ENCODE data around the gene ZFYVE26.
A peak's percentile ranks its signal among the peaks of the same experiment; 100 is the strongest.

The ZFYVE26 gene

DNA sequence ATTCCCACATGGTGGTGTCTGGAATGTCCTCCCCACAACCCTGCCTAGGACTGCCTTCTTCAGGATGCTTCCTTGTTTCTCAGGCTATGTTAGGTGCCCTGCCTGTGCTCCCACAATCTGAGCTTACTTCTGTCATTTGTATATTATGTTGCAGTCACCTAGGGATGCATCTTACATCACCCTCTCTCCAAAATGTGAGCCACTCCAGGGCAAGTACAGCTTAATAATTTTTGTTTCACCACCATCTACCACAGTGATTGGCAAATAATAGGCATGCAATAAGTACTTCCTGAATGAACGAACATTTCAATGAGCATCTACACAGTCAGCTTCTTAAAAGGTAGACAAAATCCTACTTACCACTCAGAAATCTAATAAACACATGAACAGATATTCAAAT, 37.6 kb downstream of the ZFYVE26 start:
- H3K27ac Mint-ChIP-seq, result no peak overlapping the region
- no peak overlapping the region for H3K4me3 Mint-ChIP-seq
- no peak for ATAC-seq
- H3K36me3 Mint-ChIP-seq, result peaks cover 86% of the 10 kb centered on the region
- H3K9me3 Mint-ChIP-seq, result no peaks in the 10 kb centered on the region
- H3K27me3 Mint-ChIP-seq, result no peaks in the 10 kb centered on the region
- H3K4me1 Mint-ChIP-seq, result no peaks in the 10 kb centered on the region

DNA sequence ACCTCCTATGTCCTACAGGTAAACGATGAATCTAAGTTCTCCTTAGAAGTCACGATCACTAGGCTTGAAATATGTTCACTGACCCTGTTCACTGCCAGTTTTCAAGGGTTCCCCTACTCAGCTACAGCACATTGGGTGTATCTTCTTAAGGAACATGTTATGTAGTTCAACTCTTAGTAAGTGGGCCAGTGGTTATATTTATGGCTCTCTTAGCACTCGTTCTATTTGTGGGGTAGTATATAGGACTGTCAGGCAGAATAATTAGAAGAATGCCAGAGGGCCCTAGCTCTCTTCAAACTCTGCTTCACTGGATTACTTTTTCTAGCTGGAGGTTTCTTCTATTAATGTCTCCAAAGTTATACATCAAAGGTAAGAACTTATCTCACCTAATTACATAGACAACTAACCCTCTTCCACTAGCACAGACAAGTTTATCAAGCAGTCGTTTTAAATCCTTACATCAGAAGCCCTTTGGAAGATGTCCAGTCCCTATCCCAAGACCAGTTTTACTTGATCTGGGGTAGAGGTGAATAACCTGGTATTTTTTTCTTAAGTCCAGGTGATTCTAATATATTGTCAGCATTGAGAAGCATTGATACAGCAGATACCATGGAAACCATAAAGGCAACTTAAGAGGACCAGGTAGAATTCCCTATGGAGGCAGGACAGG, 39.6 kb downstream of the ZFYVE26 start:
- Mint-ChIP-seq H3K27me3 (no peaks in the 10 kb centered on the region), H3K27ac (no peak overlapping the region), H3K4me3 (no peak overlapping the region), H3K9me3 (no peaks in the 10 kb centered on the region), H3K4me1 (no peaks in the 10 kb centered on the region), H3K36me3 (peaks cover 83% of the 10 kb centered on the region)
- ATAC-seq, result no peak

DNA sequence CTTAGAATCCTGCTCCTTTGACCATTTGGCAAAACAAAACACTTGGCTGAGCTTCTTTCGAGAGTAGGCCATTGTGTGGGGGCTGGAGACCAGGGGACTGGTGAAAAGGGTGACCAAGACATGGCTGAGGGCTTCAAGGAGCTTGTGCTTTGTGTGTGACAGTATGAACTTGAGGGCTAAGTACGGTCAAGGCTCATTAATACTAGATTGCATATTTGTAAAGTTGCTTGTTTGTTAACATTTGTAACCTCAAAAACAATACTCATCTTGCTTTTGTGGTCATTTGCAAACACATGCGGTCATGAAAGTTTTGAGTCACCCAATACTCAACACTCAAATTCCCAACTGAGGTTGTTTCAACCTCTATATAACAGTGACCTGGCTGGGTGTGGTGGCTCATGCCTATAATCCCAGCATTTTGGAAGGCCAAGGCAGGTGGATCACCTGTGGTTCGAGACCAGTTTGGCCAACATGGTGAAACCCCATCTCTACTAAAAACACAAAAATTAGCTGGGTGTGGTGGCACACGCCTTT, 42.5 kb downstream of the ZFYVE26 start:
- H3K27ac Mint-ChIP-seq, result no peak overlapping the region
- H3K9me3 Mint-ChIP-seq, result no peaks in the 10 kb centered on the region
- H3K4me1 Mint-ChIP-seq, result no peaks in the 10 kb centered on the region
- H3K27me3 Mint-ChIP-seq, result no peaks in the 10 kb centered on the region
- H3K36me3 Mint-ChIP-seq, result peaks cover 81% of the 10 kb centered on the region
- H3K4me3 Mint-ChIP-seq, result no peak overlapping the region
- ATAC-seq, result no peak

DNA sequence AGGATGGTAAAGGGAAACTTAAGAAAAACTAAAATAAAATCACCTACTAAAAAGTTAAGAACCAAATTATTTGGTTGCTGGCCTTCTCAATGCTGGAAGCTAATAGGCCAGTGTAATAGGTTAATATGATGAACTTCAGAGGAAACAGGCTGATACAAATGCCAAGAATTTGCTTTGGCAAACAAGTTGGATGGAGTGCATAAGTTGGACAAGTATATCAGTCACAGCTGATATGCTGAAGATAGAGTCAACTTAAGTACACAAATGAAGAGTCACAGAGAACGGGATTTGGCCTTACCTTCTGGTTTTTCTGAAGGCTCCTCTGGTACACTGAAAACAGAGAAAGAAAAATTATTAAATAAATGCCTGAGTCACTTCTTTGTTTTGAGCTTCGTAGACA, 48.2 kb downstream of the ZFYVE26 start:
- H3K36me3 Mint-ChIP-seq, result peaks cover 79% of the 10 kb centered on the region
- ATAC-seq, result no peak
- no peak overlapping the region for H3K27ac Mint-ChIP-seq
- H3K27me3 Mint-ChIP-seq, result no peaks in the 10 kb centered on the region
- H3K9me3 Mint-ChIP-seq, result no peaks in the 10 kb centered on the region
- H3K4me1 Mint-ChIP-seq, result peaks cover 17% of the 10 kb centered on the region
- no peak overlapping the region for H3K4me3 Mint-ChIP-seq

DNA sequence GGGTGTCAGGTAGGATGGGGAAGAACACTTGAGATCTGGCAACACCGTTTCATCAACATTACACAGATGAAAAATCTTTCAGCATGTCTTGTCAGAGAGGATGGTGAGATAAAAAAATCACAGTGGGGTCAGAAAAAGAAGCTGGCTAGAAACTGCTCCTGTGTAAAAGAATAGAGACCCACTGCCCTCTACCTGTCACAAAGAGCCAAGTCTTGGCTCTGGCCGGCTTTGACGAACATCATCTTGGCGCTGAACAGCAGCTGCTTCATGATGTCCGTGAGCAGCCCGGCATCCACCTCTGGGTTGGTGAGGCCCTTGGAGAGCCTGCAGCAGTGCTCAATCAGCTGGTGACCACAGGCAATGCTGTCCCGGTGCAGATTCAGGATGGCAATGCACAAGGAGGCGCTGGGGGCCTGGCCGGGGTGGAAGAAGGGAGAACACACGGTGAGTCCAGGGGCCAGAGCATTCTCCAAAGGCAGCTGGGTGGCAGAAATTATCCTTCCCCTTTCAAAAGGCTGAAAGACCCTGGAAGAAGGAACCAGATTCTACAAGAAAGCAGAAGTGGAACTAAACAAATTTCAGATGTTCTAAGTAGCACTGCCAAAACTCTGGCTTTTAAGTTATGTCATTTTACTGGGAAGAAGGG, 50.2 kb downstream of the ZFYVE26 start:
- Mint-ChIP-seq H3K27ac (no peak overlapping the region), H3K27me3 (no peaks in the 10 kb centered on the region), H3K4me1 (peaks cover 17% of the 10 kb centered on the region), H3K4me3 (no peak overlapping the region), H3K9me3 (no peaks in the 10 kb centered on the region), H3K36me3 (peaks cover 73% of the 10 kb centered on the region)
- peak; percentile 63 for ATAC-seq

DNA sequence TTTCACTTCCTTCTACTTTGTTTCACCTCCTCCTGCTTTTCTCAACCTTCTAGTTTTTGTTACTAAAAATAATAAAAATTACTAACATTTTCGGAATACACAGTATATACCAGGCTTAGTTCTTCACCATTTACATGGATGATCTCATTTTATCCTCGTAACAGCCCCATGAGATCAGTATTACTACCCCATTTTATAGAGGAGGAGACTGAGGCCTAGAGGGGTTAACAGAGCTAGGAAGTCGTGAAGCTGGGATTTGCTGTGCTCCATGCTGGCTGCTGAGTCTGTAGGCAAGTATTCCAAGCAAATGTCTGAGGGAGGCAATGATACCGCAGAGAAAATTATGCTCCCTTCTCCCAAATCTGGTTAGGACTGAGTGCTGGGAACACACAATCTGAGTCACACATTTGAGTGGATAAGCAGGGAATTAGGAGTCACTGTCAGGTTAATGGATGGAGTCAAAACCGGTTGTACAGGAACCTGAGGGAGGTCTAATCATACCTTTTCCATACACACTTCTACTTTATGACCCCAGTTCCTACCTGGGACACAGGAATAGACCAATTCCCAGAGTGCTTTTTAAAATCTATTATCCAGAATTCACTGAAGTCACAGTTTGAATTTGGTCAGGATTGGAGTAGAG, 51.1 kb downstream of the ZFYVE26 start:
- peaks cover 76% of the 10 kb centered on the region for H3K36me3 Mint-ChIP-seq
- no peak overlapping the region for H3K4me3 Mint-ChIP-seq
- H3K4me1 Mint-ChIP-seq, result peaks cover 17% of the 10 kb centered on the region
- no peaks in the 10 kb centered on the region for H3K27me3 Mint-ChIP-seq
- H3K27ac Mint-ChIP-seq, result no peak overlapping the region
- ATAC-seq, result no peak
- H3K9me3 Mint-ChIP-seq, result no peaks in the 10 kb centered on the region

DNA sequence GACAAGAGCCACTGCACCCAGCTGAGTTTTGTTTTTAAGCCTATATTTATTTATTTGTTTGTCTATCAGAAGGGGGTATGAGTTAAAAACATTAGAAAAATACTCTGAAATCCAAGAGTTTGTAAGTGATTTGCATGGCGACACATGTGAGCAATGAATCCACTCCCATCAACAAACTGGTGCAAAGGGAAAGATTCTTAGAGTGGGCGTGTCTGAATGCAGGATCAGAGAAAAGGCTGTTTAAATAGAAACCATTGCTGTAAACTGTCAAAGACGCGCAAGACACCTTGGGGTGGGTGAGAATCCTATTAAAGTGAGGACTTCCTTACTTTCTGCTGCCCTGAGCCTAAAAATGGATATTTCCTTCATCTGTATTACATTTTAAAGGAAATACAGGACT, 51.9 kb downstream of the ZFYVE26 start:
- Mint-ChIP-seq H3K27ac (no peak overlapping the region), H3K4me3 (no peak overlapping the region), H3K36me3 (peaks cover 75% of the 10 kb centered on the region), H3K4me1 (peaks cover 17% of the 10 kb centered on the region), H3K9me3 (no peaks in the 10 kb centered on the region), H3K27me3 (no peaks in the 10 kb centered on the region)
- ATAC-seq, result no peak

DNA sequence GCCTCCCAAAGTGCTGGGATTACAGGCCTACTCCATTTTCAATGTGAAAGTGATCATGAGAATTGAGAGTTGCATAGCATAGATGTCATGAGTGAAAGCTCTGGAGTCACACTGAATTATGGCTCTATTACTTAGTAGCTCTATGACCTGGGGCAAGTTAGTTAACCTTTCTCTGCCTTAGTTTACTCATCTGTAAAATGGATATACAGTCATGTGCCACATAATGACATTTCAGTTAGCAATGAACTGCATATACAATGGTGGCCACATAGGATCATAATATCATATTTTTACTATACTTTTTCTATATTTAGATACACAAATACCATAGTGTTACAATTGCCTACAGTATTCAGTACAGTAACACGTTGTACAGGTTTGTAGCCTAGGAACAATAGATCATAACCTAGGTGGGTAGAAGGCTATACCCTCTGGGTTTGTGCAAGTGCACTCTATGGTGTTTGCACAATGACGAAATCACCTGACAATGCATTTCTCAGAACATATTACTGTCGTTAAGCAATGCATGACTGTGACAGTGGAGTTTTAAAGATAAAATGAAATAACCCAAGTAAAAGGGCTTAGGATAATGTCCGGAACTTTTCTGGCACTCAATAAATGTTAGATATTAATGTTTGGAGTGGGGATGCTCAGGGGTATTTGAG, 53.1 kb downstream of the ZFYVE26 start:
- ATAC-seq, result no peak
- H3K4me1 Mint-ChIP-seq, result peaks cover 17% of the 10 kb centered on the region
- H3K27me3 Mint-ChIP-seq, result no peaks in the 10 kb centered on the region
- peaks cover 69% of the 10 kb centered on the region for H3K36me3 Mint-ChIP-seq
- no peaks in the 10 kb centered on the region for H3K9me3 Mint-ChIP-seq
- no peak overlapping the region for H3K4me3 Mint-ChIP-seq
- no peak overlapping the region for H3K27ac Mint-ChIP-seq

DNA sequence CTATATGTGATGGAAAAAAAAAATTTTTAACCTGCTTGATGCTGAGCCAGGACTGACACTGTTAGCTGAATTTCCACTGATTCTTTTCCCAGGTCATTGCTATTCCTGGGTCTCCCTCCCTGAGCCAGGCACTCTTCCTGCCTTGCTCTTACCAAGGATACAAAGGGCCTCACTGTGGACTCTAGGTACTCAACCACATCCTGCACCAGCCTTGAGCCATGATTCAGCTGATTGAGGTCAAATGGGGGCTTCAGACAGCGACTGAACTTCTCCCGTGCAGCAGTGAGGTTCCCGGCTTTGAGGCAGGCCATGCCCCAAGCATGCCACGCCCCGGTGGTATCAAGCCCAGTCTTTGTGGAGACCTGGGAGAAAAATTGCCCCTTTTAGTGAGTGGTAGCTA, 54.3 kb downstream of the ZFYVE26 start:
- Mint-ChIP-seq H3K36me3 (peaks cover 69% of the 10 kb centered on the region), H3K27me3 (no peaks in the 10 kb centered on the region), H3K27ac (no peak overlapping the region), H3K9me3 (no peaks in the 10 kb centered on the region), H3K4me3 (no peak overlapping the region), H3K4me1 (peaks cover 11% of the 10 kb centered on the region)
- no peak for ATAC-seq

DNA sequence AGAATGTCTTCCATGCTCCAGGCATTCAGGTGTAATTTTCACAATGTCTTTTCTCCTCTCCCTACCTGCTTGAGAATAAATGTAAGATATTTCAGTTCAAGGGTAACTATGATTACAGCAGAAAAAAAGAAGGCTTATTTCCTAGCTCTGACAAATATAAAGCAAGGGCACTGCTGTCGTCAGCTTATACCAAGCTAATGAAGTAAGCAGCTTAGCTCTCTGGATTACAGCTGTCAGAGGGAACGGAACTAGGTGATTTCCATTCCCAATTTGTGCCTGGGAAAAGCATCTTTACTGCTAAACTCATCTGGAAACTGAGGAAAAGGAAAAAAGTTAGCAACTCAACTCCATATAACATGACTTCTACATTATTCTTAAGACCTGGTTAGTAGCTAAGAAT, 56.5 kb downstream of the ZFYVE26 start:
- no peaks in the 10 kb centered on the region for H3K9me3 Mint-ChIP-seq
- no peak overlapping the region for H3K27ac Mint-ChIP-seq
- no peaks in the 10 kb centered on the region for H3K27me3 Mint-ChIP-seq
- ATAC-seq, result no peak
- H3K4me1 Mint-ChIP-seq, result no peaks in the 10 kb centered on the region
- peaks cover 74% of the 10 kb centered on the region for H3K36me3 Mint-ChIP-seq
- H3K4me3 Mint-ChIP-seq, result no peak overlapping the region

DNA sequence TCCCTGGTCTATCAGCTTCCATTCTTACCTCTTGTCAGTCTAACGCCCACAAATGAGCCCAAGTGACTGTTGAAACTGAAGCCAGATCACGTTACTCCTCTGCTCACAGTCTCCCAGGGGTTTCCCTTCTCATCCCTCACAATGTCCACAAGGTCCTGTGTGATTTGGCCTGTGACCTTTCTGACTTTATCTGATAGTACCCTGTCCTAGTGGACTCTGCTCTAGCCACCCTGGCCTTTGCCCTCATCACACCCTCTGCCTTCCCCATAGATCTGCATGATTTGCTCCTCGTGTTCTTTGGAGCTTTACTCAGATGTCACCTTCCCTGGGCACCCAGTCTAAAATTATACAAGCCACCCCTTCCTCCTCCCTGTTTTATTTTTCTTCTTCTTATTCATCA, 59.2 kb downstream of the ZFYVE26 start:
- no peak for ATAC-seq

DNA sequence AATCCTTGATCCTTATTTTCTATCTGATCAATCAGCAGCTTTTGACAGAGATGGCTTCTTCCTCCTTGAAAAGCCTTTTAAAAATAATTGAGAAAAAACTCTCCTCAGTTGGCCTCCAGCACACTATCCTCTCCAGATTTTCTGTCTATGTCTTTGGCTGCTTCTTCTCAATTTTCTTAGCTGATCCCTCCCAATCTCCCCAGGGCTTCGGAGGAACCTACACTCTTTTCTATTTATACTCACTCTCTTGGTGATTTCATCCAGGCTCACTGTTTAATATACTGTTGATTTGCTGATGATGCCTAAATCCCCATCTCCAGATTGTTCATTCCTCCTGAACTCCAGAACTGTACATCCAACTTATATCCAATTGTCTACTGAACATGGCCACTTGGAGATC, 59.9 kb downstream of the ZFYVE26 start:
- H3K36me3 Mint-ChIP-seq, result peaks cover 89% of the 10 kb centered on the region

More for the DNA sequence above, 59.2 kb downstream of the ZFYVE26 start:
- no peak overlapping the region for H3K4me3 Mint-ChIP-seq
- H3K4me1 Mint-ChIP-seq, result no peaks in the 10 kb centered on the region
- peak overlapping the region; percentile 47 for H3K27ac Mint-ChIP-seq
- peaks cover 86% of the 10 kb centered on the region for H3K36me3 Mint-ChIP-seq
- no peaks in the 10 kb centered on the region for H3K27me3 Mint-ChIP-seq
- H3K9me3 Mint-ChIP-seq, result no peaks in the 10 kb centered on the region

DNA sequence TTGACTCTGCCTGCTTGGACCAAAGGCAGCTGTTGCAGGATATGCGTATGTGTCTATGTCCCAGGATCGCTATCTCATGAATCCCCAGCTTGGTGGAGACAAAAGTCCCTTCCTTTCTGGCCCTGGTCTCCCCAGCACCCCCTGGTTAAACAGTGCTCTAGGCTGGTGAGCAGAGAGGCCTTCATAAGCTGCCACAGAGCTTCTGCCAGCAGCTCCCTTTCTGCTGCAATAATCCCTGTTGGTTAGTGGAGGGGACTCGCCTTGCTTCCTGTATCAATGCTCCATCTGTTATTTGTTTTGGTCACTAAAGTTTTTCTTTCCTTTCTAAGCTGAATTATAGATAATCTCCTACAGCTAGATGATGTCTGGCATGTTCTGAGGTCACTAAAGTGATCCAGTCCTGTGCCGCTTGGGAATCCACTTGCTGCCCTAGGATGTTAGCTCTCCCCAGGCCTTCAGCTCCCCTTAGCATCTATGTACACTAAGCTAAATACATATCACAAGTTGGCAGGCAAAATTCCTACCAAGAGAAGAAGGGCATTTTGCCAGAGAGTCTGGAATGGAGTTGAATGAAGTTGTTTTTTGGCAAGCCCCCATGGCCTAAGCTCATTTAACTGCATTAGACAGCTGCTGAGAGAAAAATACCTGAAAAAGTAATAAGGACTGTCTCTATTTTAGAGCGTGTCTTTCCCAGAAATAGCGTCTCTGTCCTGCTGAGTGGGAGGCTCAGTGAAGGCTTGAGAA, 66.9 kb downstream of the ZFYVE26 start:
- H3K9me3 Mint-ChIP-seq, result peaks cover under 1% of the 10 kb centered on the region
- no peaks in the 10 kb centered on the region for H3K27me3 Mint-ChIP-seq
- no peaks in the 10 kb centered on the region for H3K4me1 Mint-ChIP-seq
- H3K27ac Mint-ChIP-seq, result no peak overlapping the region
- H3K36me3 Mint-ChIP-seq, result peaks cover 76% of the 10 kb centered on the region
- ATAC-seq, result no peak
- H3K4me3 Mint-ChIP-seq, result no peak overlapping the region

More for the DNA sequence above, 59.9 kb downstream of the ZFYVE26 start:
- ATAC-seq, result no peak
- Mint-ChIP-seq H3K4me1 (no peaks in the 10 kb centered on the region), H3K27me3 (no peaks in the 10 kb centered on the region), H3K27ac (no peak overlapping the region), H3K4me3 (no peak overlapping the region), H3K9me3 (no peaks in the 10 kb centered on the region)

DNA sequence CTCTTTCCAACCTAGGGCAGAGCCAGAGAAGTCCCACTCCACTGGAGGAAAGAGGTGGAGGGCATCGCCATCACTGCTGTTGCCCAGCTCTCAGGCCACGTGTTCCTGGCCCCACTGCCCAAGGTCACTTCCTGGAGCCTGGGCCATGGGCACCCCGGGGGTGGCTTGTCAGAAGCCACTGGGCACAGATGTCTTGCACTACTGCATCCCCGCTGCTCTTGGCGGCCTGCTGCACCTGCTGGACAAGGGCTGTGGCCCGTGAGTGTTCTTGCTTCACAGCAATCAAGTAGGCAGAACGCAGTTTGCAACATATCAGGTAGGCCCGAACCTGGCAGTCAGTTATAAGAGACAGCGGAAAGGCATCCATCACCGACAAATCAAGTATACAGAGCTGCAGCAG, 68.1 kb downstream of the ZFYVE26 start:
- no peak overlapping the region for H3K4me3 Mint-ChIP-seq
- H3K9me3 Mint-ChIP-seq, result peaks cover 6% of the 10 kb centered on the region
- no peaks in the 10 kb centered on the region for H3K27me3 Mint-ChIP-seq
- no peaks in the 10 kb centered on the region for H3K4me1 Mint-ChIP-seq
- H3K27ac Mint-ChIP-seq, result no peak overlapping the region
- no peak for ATAC-seq
- H3K36me3 Mint-ChIP-seq, result peaks cover 64% of the 10 kb centered on the region

DNA sequence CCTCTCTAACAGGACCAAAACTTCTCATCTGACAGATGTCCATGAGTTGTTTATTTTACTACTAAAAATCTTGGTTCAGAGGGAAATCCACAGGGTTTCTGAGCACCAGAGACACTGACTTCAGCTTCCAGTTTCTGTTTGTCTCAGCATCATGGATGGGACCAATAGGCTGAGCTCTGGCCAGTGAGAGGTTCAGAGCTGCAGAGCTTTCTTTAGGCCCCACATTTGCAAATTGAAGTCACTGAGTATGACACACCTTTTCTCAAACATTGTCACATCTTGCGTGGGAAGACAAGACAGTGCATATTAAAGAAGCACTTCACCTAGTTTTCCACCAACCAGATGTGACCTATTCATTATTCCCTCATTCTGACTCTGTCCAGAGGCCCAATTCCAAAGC, 69.5 kb downstream of the ZFYVE26 start:
- peak; percentile 43 for ATAC-seq
- no peak overlapping the region for H3K27ac Mint-ChIP-seq
- no peaks in the 10 kb centered on the region for H3K27me3 Mint-ChIP-seq
- peaks cover 6% of the 10 kb centered on the region for H3K9me3 Mint-ChIP-seq
- H3K4me1 Mint-ChIP-seq, result no peaks in the 10 kb centered on the region
- no peak overlapping the region for H3K4me3 Mint-ChIP-seq
- peaks cover 50% of the 10 kb centered on the region for H3K36me3 Mint-ChIP-seq
